HCT116 (cell line): ENCODE data around the gene CAND2. TPM values are rescaled to one million over a fixed set of nuclear protein-coding genes. Genes with fewer than 3 reads are reported as not detected.

Experiments used
- ATAC-seq: fragments of 200-7000 bp; cut with Tn5 transposase; 2 replicates; pipeline ENCODE4 v1.9.1; 2020; ENCODE audit warnings: mild to moderate bottlenecking, moderate library complexity
- BruUV-seq: library from RNA; stranded (reverse); fragments of 400-500 nt; replicated peaks from 2 replicates; lab custom pipeline; 2021; lab: Mats Ljungman, UMichigan
- CTCF ChIA-PET: fragments of 300-600 bp; sonication (Branson Sonifier 250); formaldehyde crosslinking; loops from one replicate; lab custom pipeline; 2021; ENCODE audit warnings: antibody characterized with exemption; lab: Charles Lee
- POLR2A ChIA-PET: fragments of 300-600, 350-600 bp; sonication (Branson Sonifier 250); formaldehyde crosslinking; loops from one replicate; lab custom pipeline; 2021; ENCODE audit warnings: antibody characterized with exemption; lab: Charles Lee
- RAD21 ChIA-PET, 2 experiments: fragments of 300-600 bp; sonication (Branson Sonifier 250); formaldehyde crosslinking; loops; one replicate each; lab custom pipeline; 2023; ENCODE audit warnings: low total read pairs in 2 of 2; ENCODE audit not compliant: uncharacterized antibody in 2 of 2, unreplicated experiment in 2 of 2, low non-redundant PET in 1 of 2; lab: Charles Lee
- DNase-seq: peaks from one replicate; pipeline ENCODE4 v3.0.0-alpha.2; 2010; ENCODE audit warnings: low read depth, low spot score
- H2AFZ ChIP-seq: fragments of 200-600 bp; shearing (Covaris generic), sonication (generic); 2 replicates; pipeline ENCODE4 v1.6.1; 2017; ENCODE audit warnings: low read depth, mixed run types, mixed read lengths, antibody characterized with exemption, low read length; ENCODE audit not compliant: poor library complexity, severe bottlenecking
- H3K27ac ChIP-seq: 2 replicates; pipeline ENCODE4 v1.5.1; 2012; ENCODE audit warnings: low read depth, low read length
- H3K27me3 ChIP-seq: fragments of 200-600 bp; sonication (generic); 2 replicates; pipeline ENCODE4 v1.6.1; 2016; ENCODE audit warnings: mixed run types, low read length, mixed read lengths; ENCODE audit not compliant: insufficient read depth
- H3K36me3 ChIP-seq, 2 experiments: fragments of 200-500 bp in 1 of 2; fragments of 200-600 bp in 1 of 2; sonication (Bioruptor generic) in 1 of 2; sonication (generic) in 1 of 2; 2 replicates each; pipeline versions ENCODE4 v1.5.1 to v1.6.1; 2014 to 2016; ENCODE audit warnings: low read length in 2 of 2, inconsistent platforms in 1 of 2, mixed read lengths in 1 of 2, mixed run types in 1 of 2; ENCODE audit not compliant: insufficient read depth in 2 of 2, control insufficient read depth in 1 of 2
- H3K4me1 ChIP-seq, 2 experiments: fragments of 200-600 bp in 1 of 2; sonication (generic) in 1 of 2; 2 replicates each; pipeline versions ENCODE4 v1.5.1 to v1.6.1; 2012 to 2017; ENCODE audit warnings: low read length in 2 of 2, inconsistent platforms in 1 of 2, mild to moderate bottlenecking in 1 of 2, mixed read lengths in 1 of 2, mixed run types in 1 of 2, moderate library complexity in 1 of 2; ENCODE audit not compliant: insufficient read depth in 2 of 2, control insufficient read depth in 1 of 2
- H3K4me2 ChIP-seq: fragments of 200-600 bp; sonication (generic); 2 replicates; pipeline ENCODE4 v1.6.1; 2017; ENCODE audit warnings: mixed run types, low read length, mixed read lengths
- H3K4me3 ChIP-seq, 2 experiments: fragments of 200-600 bp in 1 of 2; sonication (generic) in 1 of 2; replicated peaks in 1 of 2; 2 replicates each; pipeline ENCODE4 v1.5.1; 2011 to 2016; ENCODE audit warnings: low read length in 2 of 2, control low read depth in 1 of 2, low read depth in 1 of 2, mild to moderate bottlenecking in 1 of 2, mixed read lengths in 1 of 2, mixed run types in 1 of 2
- H3K79me2 ChIP-seq: fragments of 200-600 bp; sonication (generic); 2 replicates; pipeline ENCODE4 v1.6.1; 2017; ENCODE audit warnings: mild to moderate bottlenecking, mixed run types, low read length, moderate library complexity, mixed read lengths; ENCODE audit not compliant: insufficient read depth
- H3K9ac ChIP-seq: fragments of 200-600 bp; sonication (generic); 2 replicates; pipeline ENCODE4 v1.6.1; 2016; ENCODE audit warnings: low read length, mixed read lengths
- H3K9me2 ChIP-seq: fragments of 200-600 bp; sonication (generic), shearing (Covaris generic); 2 replicates; pipeline ENCODE4 v1.6.1; 2017; ENCODE audit warnings: mixed run types, mild to moderate bottlenecking, moderate library complexity; ENCODE audit not compliant: insufficient read depth
- H3K9me3 ChIP-seq, 2 experiments: fragments of 200-500 bp in 1 of 2; fragments of 200-600 bp in 1 of 2; sonication (Bioruptor generic) in 1 of 2; sonication (generic) in 1 of 2; 2 replicates each; pipeline ENCODE4 v1.6.1; 2014 to 2017; ENCODE audit warnings: low read length in 2 of 2, mixed read lengths in 2 of 2, inconsistent platforms in 1 of 2, low read depth in 1 of 2, mild to moderate bottlenecking in 1 of 2, mixed run types in 1 of 2, moderate library complexity in 1 of 2; ENCODE audit not compliant: control insufficient read depth in 1 of 2, insufficient read depth in 1 of 2
- H4K20me1 ChIP-seq: fragments of 200-600 bp; sonication (generic), shearing (Covaris generic); 2 replicates; pipeline ENCODE4 v1.6.1; 2017; ENCODE audit warnings: mixed run types, mild to moderate bottlenecking, moderate library complexity; ENCODE audit not compliant: insufficient read depth
- POLR2AphosphoS5 ChIP-seq: IDR thresholded peaks from 2 replicates; pipeline ENCODE4 v1.6.1; 2011; ENCODE audit warnings: mild to moderate bottlenecking, low read depth, low read length, moderate library complexity
- SRF ChIP-seq: IDR thresholded peaks from 2 replicates; pipeline ENCODE4 v1.6.1; 2012; ENCODE audit warnings: low read depth
- YY1 ChIP-seq: IDR thresholded peaks from 2 replicates; pipeline ENCODE4 v1.6.1; 2011; ENCODE audit warnings: low read length, low read depth, moderate library complexity, mild to moderate bottlenecking; ENCODE audit not compliant: insufficient replicate concordance; ENCODE audit errors: extremely low read depth
- ZFX ChIP-seq: fragments of 450-650 bp; IDR thresholded peaks from 2 replicates; pipeline ENCODE4 v1.6.1; 2017
- ZNF274 ChIP-seq: fragments of 200-500 bp; sonication (Bioruptor generic); IDR thresholded peaks from 2 replicates; pipeline ENCODE4 v1.6.1; 2014; ENCODE audit warnings: mild to moderate bottlenecking, low read depth, low read length, inconsistent platforms
- intact Hi-C: fragments of 100-400 bp; cut with micrococcal nuclease; formaldehyde crosslinking; loops from 2 replicates; pipeline ENCODE4 v1.10.0; 2022
- total RNA-seq: library from RNA; stranded (reverse); gene quantifications from one replicate; pipeline ENCODE4 v1.2.1, GENCODE V29; 2021; ENCODE audit not compliant: unreplicated experiment
- TF ChIP-seq, protein P1 (sequence below): IDR thresholded peaks from 2 replicates; pipeline ENCODE4 v1.6.1; 2011; ENCODE audit warnings: mild to moderate bottlenecking, low read length, moderate library complexity; ENCODE audit not compliant: insufficient replicate concordance; ENCODE audit errors: extremely low read depth

Gene CAND2
- total RNA-seq, 1 experiment from 2014 or later: not detected

DNA sequence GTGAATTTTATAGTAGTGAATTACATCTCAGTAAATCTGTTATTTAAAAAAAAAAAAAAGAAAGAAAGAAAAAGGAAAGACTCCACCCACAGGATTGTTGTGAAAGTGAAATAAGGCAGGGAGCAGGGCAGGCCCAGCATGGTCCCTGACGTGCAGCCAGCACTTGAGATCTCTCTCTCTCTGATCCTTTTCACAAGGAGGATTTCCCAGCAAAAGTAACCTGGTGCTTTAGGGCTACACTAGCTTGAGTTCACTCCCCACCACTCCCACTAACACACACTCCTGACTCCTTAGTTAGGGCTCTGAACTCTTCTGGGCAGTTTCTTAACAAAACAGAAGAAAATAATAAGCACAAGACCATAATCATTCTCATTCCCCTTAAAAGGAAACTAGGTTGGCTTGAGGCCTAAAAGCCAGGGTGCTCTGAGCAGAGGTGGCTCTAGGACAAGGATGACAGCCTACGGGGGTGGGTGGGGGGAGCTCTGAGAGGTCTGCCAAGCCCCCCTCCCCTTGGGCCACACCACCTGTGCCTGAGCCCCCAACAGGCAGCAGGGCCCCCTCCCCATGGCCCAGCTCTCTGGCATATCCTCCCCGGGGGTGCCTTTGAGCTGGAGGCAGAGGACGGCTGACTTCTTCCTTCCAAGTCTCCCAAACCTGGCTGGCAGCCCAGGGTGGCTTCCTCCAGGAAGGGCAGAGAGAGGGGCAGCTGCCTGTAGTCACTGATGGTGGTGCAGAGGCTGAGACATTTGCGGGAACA, 38.3 kb upstream of the CAND2 start:
- intact Hi-C loops: no loop called here

DNA sequence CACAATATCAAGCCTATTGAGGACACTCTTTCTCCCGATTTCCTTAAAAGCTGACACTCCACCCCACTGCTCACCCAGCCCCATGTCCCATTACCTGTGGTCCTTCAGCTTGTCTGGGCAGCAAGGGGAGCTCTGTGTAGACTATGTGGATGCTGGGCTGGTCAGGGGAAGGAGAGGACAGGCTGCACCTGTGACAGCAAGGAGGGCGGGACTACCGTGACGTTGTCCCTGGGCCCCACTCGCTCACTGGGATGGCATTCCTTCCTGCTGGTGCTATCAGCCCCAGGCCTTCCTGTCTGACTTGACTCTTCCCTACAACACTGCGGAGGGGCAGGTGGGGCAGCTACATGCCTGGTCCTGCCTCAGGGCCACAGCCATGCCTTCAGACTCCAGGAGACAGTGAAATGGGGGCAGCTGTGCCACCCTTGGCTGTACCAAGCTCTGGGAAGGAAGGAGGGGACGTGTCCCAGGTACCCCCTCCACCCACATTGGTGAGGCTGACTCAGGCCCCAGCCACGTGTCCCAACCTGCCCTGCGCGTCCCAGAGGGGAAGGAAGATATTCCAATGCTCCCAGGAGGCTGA, 37.3 kb upstream of the CAND2 start, which contains the start of gene TMEM40:
TMEM40 (minus strand) TSS at position 163 of the 583 bp plus-strand sequence. CDS start 9,427 bp downstream, outside the sequence.
- peak within 1 kb of the TSS; percentile 67 for H3K9ac ChIP-seq
- H3K27me3 ChIP-seq: no peaks in the 10 kb centered on the region
- no peaks in the 10 kb centered on the region for H3K9me2 ChIP-seq
- peak within 1 kb of the TSS; percentile 84 for H3K4me2 ChIP-seq
- ChIA-PET POLR2A (interaction anchor here (1.0 to 1.5 kb wide), 6 partner anchors 9 to 82 kb away, joined by 3 to 5 read pairs (median 3); partner anchors contain the start of gene RPL32), CTCF (interaction anchor here (0.6 to 1.5 kb wide), 3 partner anchors 51 to 63 kb away, joined by 4 read pairs; no protein-coding TSS in a partner anchor), RAD21 (no interaction called here)
- no peak within 1 kb of the TSS for H2AFZ ChIP-seq
- no peaks in the 10 kb centered on the region for H3K79me2 ChIP-seq
- intact Hi-C loops: no loop called here
- DNase-seq (peak; percentile 80), ATAC-seq (peak; percentile 85)
- H3K9me3 ChIP-seq: no peaks in the 10 kb centered on the region
- peak within 1 kb of the TSS; percentile 79 for H3K27ac ChIP-seq
- H3K4me3 ChIP-seq: peak within 1 kb of the TSS; percentile 23 to 49
- BruUV-seq: no TSS peak
- H3K4me1 ChIP-seq: peaks cover 32 to 56% of the 10 kb centered on the region in 2 experiments
- TF ChIP-seq ZNF274 (no peak), SRF (no peak), YY1 (peak; percentile 51), ZFX (peak; percentile 51; the same call in 1 of the 2 replicates), POLR2AphosphoS5 (peak; percentile 62)
- H4K20me1 ChIP-seq: no peaks in the 10 kb centered on the region
- no peaks in the 10 kb centered on the region for H3K36me3 ChIP-seq

More for the DNA sequence above, 38.3 kb upstream of the CAND2 start:
- H2AFZ ChIP-seq: no peak overlapping the region
- RAD21 ChIA-PET: no interaction called here
- no peaks in the 10 kb centered on the region for H3K27me3 ChIP-seq
- no peak for ATAC-seq
- peak overlapping the region; percentile 67 for H3K9ac ChIP-seq
- no peaks in the 10 kb centered on the region for H3K9me3 ChIP-seq
- H3K4me1 ChIP-seq: peaks cover 37 to 60% of the 10 kb centered on the region in 2 experiments
- CTCF ChIA-PET: interaction anchor here (0.6 to 1.5 kb wide), 3 partner anchors 51 to 64 kb away, joined by 4 read pairs; no protein-coding TSS in a partner anchor
- peak overlapping the region; percentile 84 for H3K4me2 ChIP-seq
- TF ChIP-seq, protein P1, sequence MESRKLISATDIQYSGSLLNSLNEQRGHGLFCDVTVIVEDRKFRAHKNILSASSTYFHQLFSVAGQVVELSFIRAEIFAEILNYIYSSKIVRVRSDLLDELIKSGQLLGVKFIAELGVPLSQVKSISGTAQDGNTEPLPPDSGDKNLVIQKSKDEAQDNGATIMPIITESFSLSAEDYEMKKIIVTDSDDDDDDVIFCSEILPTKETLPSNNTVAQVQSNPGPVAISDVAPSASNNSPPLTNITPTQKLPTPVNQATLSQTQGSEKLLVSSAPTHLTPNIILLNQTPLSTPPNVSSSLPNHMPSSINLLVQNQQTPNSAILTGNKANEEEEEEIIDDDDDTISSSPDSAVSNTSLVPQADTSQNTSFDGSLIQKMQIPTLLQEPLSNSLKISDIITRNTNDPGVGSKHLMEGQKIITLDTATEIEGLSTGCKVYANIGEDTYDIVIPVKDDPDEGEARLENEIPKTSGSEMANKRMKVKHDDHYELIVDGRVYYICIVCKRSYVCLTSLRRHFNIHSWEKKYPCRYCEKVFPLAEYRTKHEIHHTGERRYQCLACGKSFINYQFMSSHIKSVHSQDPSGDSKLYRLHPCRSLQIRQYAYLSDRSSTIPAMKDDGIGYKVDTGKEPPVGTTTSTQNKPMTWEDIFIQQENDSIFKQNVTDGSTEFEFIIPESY: no peak
- TF ChIP-seq, all 23 proteins: peak for 0
- no TSS peak for BruUV-seq
- Histone ChIP-seq H3K36me3 (no peaks in the 10 kb centered on the region), H3K79me2 (no peaks in the 10 kb centered on the region), H3K4me3 (peak overlapping the region; percentile 23 to 49; a peak in 3 of 4 replicates), H4K20me1 (no peaks in the 10 kb centered on the region), H3K27ac (peak overlapping the region; percentile 79), H3K9me2 (no peaks in the 10 kb centered on the region)
- no peak for DNase-seq
- POLR2A ChIA-PET: interaction anchor here (1.0 to 1.1 kb wide), 5 partner anchors 8 to 83 kb away, joined by 3 to 5 read pairs (median 3); partner anchors contain the start of gene RPL32
